Sigmoid colon (tissue), 4 donors: ENCODE data around the gene NLRP5.

Experiments
- EP300 ChIP-seq, 4 donors: sonication (generic); formaldehyde crosslinking; IDR thresholded peaks; one replicate each; pipeline ENCODE4 v1.6.1; 2017; ENCODE audit warnings: antibody characterized with exemption in 4 of 4
- TF ChIP-seq, protein P1 (sequence below), 4 experiments: fragments of 450-650 bp in 3 of 4; fragments of 200-600 bp in 1 of 4; IDR thresholded peaks; one replicate each; pipeline ENCODE4 v1.5.1; 2016 to 2019; ENCODE audit warnings: antibody characterized with exemption in 4 of 4, mild to moderate bottlenecking in 3 of 4, moderate library complexity in 2 of 4

DNA sequence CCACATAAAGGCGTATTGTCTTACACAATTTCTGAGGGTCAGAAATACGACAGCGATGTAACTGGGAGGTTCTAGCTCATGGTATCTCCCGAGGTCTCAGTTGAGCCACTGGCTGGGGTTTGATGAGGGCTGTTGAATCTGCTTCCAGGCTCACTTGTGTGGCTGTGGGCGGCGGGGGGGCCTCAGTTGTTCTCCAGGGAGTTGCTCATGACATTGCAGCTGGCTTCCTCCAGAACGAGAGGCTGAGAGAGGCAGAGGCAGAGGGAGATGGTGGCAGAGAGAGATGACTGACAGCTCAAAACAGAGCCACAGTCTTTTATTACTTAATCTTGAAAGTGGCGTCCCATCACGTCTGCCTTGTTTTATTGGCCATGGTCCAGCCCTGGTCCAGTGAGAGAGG lies 6.2 kb upstream of the NLRP5 start:
- TF ChIP-seq, protein P1, sequence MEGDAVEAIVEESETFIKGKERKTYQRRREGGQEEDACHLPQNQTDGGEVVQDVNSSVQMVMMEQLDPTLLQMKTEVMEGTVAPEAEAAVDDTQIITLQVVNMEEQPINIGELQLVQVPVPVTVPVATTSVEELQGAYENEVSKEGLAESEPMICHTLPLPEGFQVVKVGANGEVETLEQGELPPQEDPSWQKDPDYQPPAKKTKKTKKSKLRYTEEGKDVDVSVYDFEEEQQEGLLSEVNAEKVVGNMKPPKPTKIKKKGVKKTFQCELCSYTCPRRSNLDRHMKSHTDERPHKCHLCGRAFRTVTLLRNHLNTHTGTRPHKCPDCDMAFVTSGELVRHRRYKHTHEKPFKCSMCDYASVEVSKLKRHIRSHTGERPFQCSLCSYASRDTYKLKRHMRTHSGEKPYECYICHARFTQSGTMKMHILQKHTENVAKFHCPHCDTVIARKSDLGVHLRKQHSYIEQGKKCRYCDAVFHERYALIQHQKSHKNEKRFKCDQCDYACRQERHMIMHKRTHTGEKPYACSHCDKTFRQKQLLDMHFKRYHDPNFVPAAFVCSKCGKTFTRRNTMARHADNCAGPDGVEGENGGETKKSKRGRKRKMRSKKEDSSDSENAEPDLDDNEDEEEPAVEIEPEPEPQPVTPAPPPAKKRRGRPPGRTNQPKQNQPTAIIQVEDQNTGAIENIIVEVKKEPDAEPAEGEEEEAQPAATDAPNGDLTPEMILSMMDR (IDR thresholded peaks at IDR 0.05): no peak
- TF ChIP-seq EP300 (IDR thresholded peaks at IDR 0.05): no peak
